Measurements from ENCODE around the gene ARNT2. TPM values are rescaled to one million over a fixed set of nuclear protein-coding genes. Genes with fewer than 3 reads are reported as not detected.

ARNT2 gene
- polyA plus RNA-seq, 2 donors, result 0.33 to 0.94 TPM

- H3K4me3 ChIP-seq (ENCODE audit: low read depth in 1 of 2, low read length in 2 of 2), result no peak overlapping the region
- no peaks in the 10 kb centered on the region for H3K4me1 ChIP-seq (ENCODE audit: control insufficient read depth in 2 of 2, insufficient read depth in 2 of 2, low read length in 1 of 2)
- no peaks in the 10 kb centered on the region for H3K27me3 ChIP-seq (ENCODE audit: control insufficient read depth in 1 of 2, insufficient read depth in 2 of 2, low read length in 2 of 2)
- H3K36me3 ChIP-seq (ENCODE audit: control insufficient read depth in 2 of 2, insufficient read depth in 2 of 2, low read length in 1 of 2), result no peaks in the 10 kb centered on the region
- WGBS, 2 donors, result 25 to 34% methylated on average over 5 of the region's 5 CpGs
- no peak overlapping the region for H3K27ac ChIP-seq (ENCODE audit: low read depth in 2 of 2, low read length in 1 of 2)
- no peaks in the 10 kb centered on the region for H3K9me3 ChIP-seq (ENCODE audit: control insufficient read depth in 2 of 2, insufficient read depth in 1 of 2, low read depth in 1 of 2, low read length in 1 of 2)
Measured at GRCh38 chr15:80419546-80419945, 15.4 kb downstream of the ARNT2 start.

GRCh38 chr15:80420658-80421057, 16.5 kb downstream of the ARNT2 start:
- Histone ChIP-seq H3K9me3 (ENCODE audit: control insufficient read depth in 2 of 2, insufficient read depth in 1 of 2, low read depth in 1 of 2, low read length in 1 of 2) (no peaks in the 10 kb centered on the region), H3K4me3 (ENCODE audit: low read depth in 1 of 2, low read length in 2 of 2) (no peak overlapping the region), H3K27me3 (ENCODE audit: control insufficient read depth in 1 of 2, insufficient read depth in 2 of 2, low read length in 2 of 2) (no peaks in the 10 kb centered on the region), H3K27ac (ENCODE audit: low read depth in 2 of 2, low read length in 1 of 2) (no peak overlapping the region), H3K36me3 (ENCODE audit: control insufficient read depth in 2 of 2, insufficient read depth in 2 of 2, low read length in 1 of 2) (no peaks in the 10 kb centered on the region), H3K4me1 (ENCODE audit: control insufficient read depth in 2 of 2, insufficient read depth in 2 of 2, low read length in 1 of 2) (no peaks in the 10 kb centered on the region)
- 19 to 45% methylated on average over 2 of the region's 2 CpGs for WGBS, 2 donors

GRCh38 chr15:80423215-80423614, 19.0 kb downstream of the ARNT2 start:
- Histone ChIP-seq H3K9me3 (ENCODE audit: control insufficient read depth in 2 of 2, insufficient read depth in 1 of 2, low read depth in 1 of 2, low read length in 1 of 2) (no peaks in the 10 kb centered on the region), H3K27me3 (ENCODE audit: control insufficient read depth in 1 of 2, insufficient read depth in 2 of 2, low read length in 2 of 2) (no peaks in the 10 kb centered on the region), H3K4me1 (ENCODE audit: control insufficient read depth in 2 of 2, insufficient read depth in 2 of 2, low read length in 1 of 2) (no peaks in the 10 kb centered on the region), H3K27ac (ENCODE audit: low read depth in 2 of 2, low read length in 1 of 2) (no peak overlapping the region), H3K36me3 (ENCODE audit: control insufficient read depth in 2 of 2, insufficient read depth in 2 of 2, low read length in 1 of 2) (no peaks in the 10 kb centered on the region), H3K4me3 (ENCODE audit: low read depth in 1 of 2, low read length in 2 of 2) (no peak overlapping the region)
- WGBS, 2 donors, result 87 to 88% methylated on average over 4 of the region's 4 CpGs

- WGBS, 2 donors, result 86 to 89% methylated on average over 2 of the region's 2 CpGs
- H3K4me1 ChIP-seq (ENCODE audit: control insufficient read depth in 2 of 2, insufficient read depth in 2 of 2, low read length in 1 of 2), result no peaks in the 10 kb centered on the region
- no peak overlapping the region for H3K4me3 ChIP-seq (ENCODE audit: low read depth in 1 of 2, low read length in 2 of 2)
- H3K27ac ChIP-seq (ENCODE audit: low read depth in 2 of 2, low read length in 1 of 2), result no peak overlapping the region
- H3K9me3 ChIP-seq (ENCODE audit: control insufficient read depth in 2 of 2, insufficient read depth in 1 of 2, low read depth in 1 of 2, low read length in 1 of 2), result no peaks in the 10 kb centered on the region
- H3K27me3 ChIP-seq (ENCODE audit: control insufficient read depth in 1 of 2, insufficient read depth in 2 of 2, low read length in 2 of 2), result no peaks in the 10 kb centered on the region
- H3K36me3 ChIP-seq (ENCODE audit: control insufficient read depth in 2 of 2, insufficient read depth in 2 of 2, low read length in 1 of 2), result no peaks in the 10 kb centered on the region
Measured at GRCh38 chr15:80424381-80424780, 20.2 kb downstream of the ARNT2 start.

- 92 to 98% methylated on average over 3 of the region's 3 CpGs for WGBS, 2 donors
- H3K36me3 ChIP-seq (ENCODE audit: control insufficient read depth in 2 of 2, insufficient read depth in 2 of 2, low read length in 1 of 2), result no peaks in the 10 kb centered on the region
- no peaks in the 10 kb centered on the region for H3K4me1 ChIP-seq (ENCODE audit: control insufficient read depth in 2 of 2, insufficient read depth in 2 of 2, low read length in 1 of 2)
- no peak overlapping the region for H3K4me3 ChIP-seq (ENCODE audit: low read depth in 1 of 2, low read length in 2 of 2)
- no peaks in the 10 kb centered on the region for H3K9me3 ChIP-seq (ENCODE audit: control insufficient read depth in 2 of 2, insufficient read depth in 1 of 2, low read depth in 1 of 2, low read length in 1 of 2)
- no peak overlapping the region for H3K27ac ChIP-seq (ENCODE audit: low read depth in 2 of 2, low read length in 1 of 2)
- H3K27me3 ChIP-seq (ENCODE audit: control insufficient read depth in 1 of 2, insufficient read depth in 2 of 2, low read length in 2 of 2), result no peaks in the 10 kb centered on the region
Measured at GRCh38 chr15:80426316-80426715, 22.1 kb downstream of the ARNT2 start.

- Histone ChIP-seq H3K4me3 (ENCODE audit: low read depth in 1 of 2, low read length in 2 of 2) (no peak overlapping the region), H3K36me3 (ENCODE audit: control insufficient read depth in 2 of 2, insufficient read depth in 2 of 2, low read length in 1 of 2) (no peaks in the 10 kb centered on the region), H3K27ac (ENCODE audit: low read depth in 2 of 2, low read length in 1 of 2) (no peak overlapping the region), H3K27me3 (ENCODE audit: control insufficient read depth in 1 of 2, insufficient read depth in 2 of 2, low read length in 2 of 2) (no peaks in the 10 kb centered on the region), H3K4me1 (ENCODE audit: control insufficient read depth in 2 of 2, insufficient read depth in 2 of 2, low read length in 1 of 2) (no peaks in the 10 kb centered on the region), H3K9me3 (ENCODE audit: control insufficient read depth in 2 of 2, insufficient read depth in 1 of 2, low read depth in 1 of 2, low read length in 1 of 2) (no peaks in the 10 kb centered on the region)
- 87 to 95% methylated on average over 5 of the region's 5 CpGs for WGBS, 2 donors
Measured at GRCh38 chr15:80429964-80430363, 25.8 kb downstream of the ARNT2 start.

- H3K9me3 ChIP-seq (ENCODE audit: control insufficient read depth in 2 of 2, insufficient read depth in 1 of 2, low read depth in 1 of 2, low read length in 1 of 2), result no peaks in the 10 kb centered on the region
- H3K27me3 ChIP-seq (ENCODE audit: control insufficient read depth in 1 of 2, insufficient read depth in 2 of 2, low read length in 2 of 2), result no peaks in the 10 kb centered on the region
- H3K4me3 ChIP-seq (ENCODE audit: low read depth in 1 of 2, low read length in 2 of 2), result no peak overlapping the region
- H3K36me3 ChIP-seq (ENCODE audit: control insufficient read depth in 2 of 2, insufficient read depth in 2 of 2, low read length in 1 of 2), result no peaks in the 10 kb centered on the region
- WGBS, 2 donors, result 76 to 84% methylated on average over 11 of the region's 11 CpGs
- H3K4me1 ChIP-seq (ENCODE audit: control insufficient read depth in 2 of 2, insufficient read depth in 2 of 2, low read length in 1 of 2), result no peaks in the 10 kb centered on the region
- no peak overlapping the region for H3K27ac ChIP-seq (ENCODE audit: low read depth in 2 of 2, low read length in 1 of 2)
Measured at GRCh38 chr15:80431635-80432344, 27.6 kb downstream of the ARNT2 start.

GRCh38 chr15:80432345-80432702, 28.1 kb downstream of the ARNT2 start:
- no peak overlapping the region for H3K4me3 ChIP-seq (ENCODE audit: low read depth in 1 of 2, low read length in 2 of 2)
- H3K4me1 ChIP-seq (ENCODE audit: control insufficient read depth in 2 of 2, insufficient read depth in 2 of 2, low read length in 1 of 2), result no peaks in the 10 kb centered on the region
- H3K9me3 ChIP-seq (ENCODE audit: control insufficient read depth in 2 of 2, insufficient read depth in 1 of 2, low read depth in 1 of 2, low read length in 1 of 2), result no peaks in the 10 kb centered on the region
- WGBS, 2 donors, result 87 to 93% methylated on average over 2 of the region's 2 CpGs
- no peak overlapping the region for H3K27ac ChIP-seq (ENCODE audit: low read depth in 2 of 2, low read length in 1 of 2)
- H3K36me3 ChIP-seq (ENCODE audit: control insufficient read depth in 2 of 2, insufficient read depth in 2 of 2, low read length in 1 of 2), result no peaks in the 10 kb centered on the region
- H3K27me3 ChIP-seq (ENCODE audit: control insufficient read depth in 1 of 2, insufficient read depth in 2 of 2, low read length in 2 of 2), result no peaks in the 10 kb centered on the region

GRCh38 chr15:80433836-80434235, 29.7 kb downstream of the ARNT2 start:
- H3K4me1 ChIP-seq (ENCODE audit: control insufficient read depth in 2 of 2, insufficient read depth in 2 of 2, low read length in 1 of 2), result no peaks in the 10 kb centered on the region
- no peak overlapping the region for H3K27ac ChIP-seq (ENCODE audit: low read depth in 2 of 2, low read length in 1 of 2)
- no peaks in the 10 kb centered on the region for H3K9me3 ChIP-seq (ENCODE audit: control insufficient read depth in 2 of 2, insufficient read depth in 1 of 2, low read depth in 1 of 2, low read length in 1 of 2)
- WGBS, 2 donors, result 94 to 95% methylated on average over 5 of the region's 5 CpGs
- H3K27me3 ChIP-seq (ENCODE audit: control insufficient read depth in 1 of 2, insufficient read depth in 2 of 2, low read length in 2 of 2), result no peaks in the 10 kb centered on the region
- no peak overlapping the region for H3K4me3 ChIP-seq (ENCODE audit: low read depth in 1 of 2, low read length in 2 of 2)
- no peaks in the 10 kb centered on the region for H3K36me3 ChIP-seq (ENCODE audit: control insufficient read depth in 2 of 2, insufficient read depth in 2 of 2, low read length in 1 of 2)

- Histone ChIP-seq H3K36me3 (ENCODE audit: control insufficient read depth in 2 of 2, insufficient read depth in 2 of 2, low read length in 1 of 2) (no peaks in the 10 kb centered on the region), H3K27ac (ENCODE audit: low read depth in 2 of 2, low read length in 1 of 2) (no peak overlapping the region), H3K4me1 (ENCODE audit: control insufficient read depth in 2 of 2, insufficient read depth in 2 of 2, low read length in 1 of 2) (no peaks in the 10 kb centered on the region), H3K4me3 (ENCODE audit: low read depth in 1 of 2, low read length in 2 of 2) (no peak overlapping the region), H3K27me3 (ENCODE audit: control insufficient read depth in 1 of 2, insufficient read depth in 2 of 2, low read length in 2 of 2) (no peaks in the 10 kb centered on the region), H3K9me3 (ENCODE audit: control insufficient read depth in 2 of 2, insufficient read depth in 1 of 2, low read depth in 1 of 2, low read length in 1 of 2) (no peaks in the 10 kb centered on the region)
- 80 to 86% methylated on average over 13 of the region's 13 CpGs for WGBS, 2 donors
Measured at GRCh38 chr15:80434926-80435720, 30.9 kb downstream of the ARNT2 start.
